Breast epithelium (tissue), 4 donors: ENCODE data around the gene HECTD2. TPM values are rescaled to one million over a fixed set of nuclear protein-coding genes. Genes with fewer than 3 reads are reported as not detected.

Source experiments
- DNase-seq, 2 donors: peaks; one replicate each; pipeline ENCODE4 v3.0.0-alpha.2; 2019; ENCODE audit warnings: low spot score in 2 of 2
- H3K27ac ChIP-seq, 2 donors: fragments of 200-600 bp; sonication (generic) in 1 of 2; one replicate each; pipeline ENCODE4 v1.5.1; 2016 to 2019; ENCODE audit warnings: mild to moderate bottlenecking in 1 of 2
- H3K27me3 ChIP-seq, 2 donors: fragments of 200-600 bp; sonication (generic) in 1 of 2; one replicate each; pipeline versions ENCODE4 v1.5.1 to v1.6.0; 2017 to 2019; ENCODE audit warnings: control low read depth in 1 of 2, mild to moderate bottlenecking in 1 of 2
- H3K36me3 ChIP-seq: fragments of 200-600 bp; one replicate; pipeline ENCODE4 v1.5.1; 2019
- H3K4me1 ChIP-seq, 2 donors: fragments of 200-600 bp; sonication (generic); one replicate each; pipeline ENCODE4 v1.5.1; 2016 to 2019; ENCODE audit warnings: control low read depth in 1 of 2
- H3K4me3 ChIP-seq, 3 donors: fragments of 200-600 bp; sonication (generic); 1 replicate in 2 of 3; 2 replicates in 1 of 3; pipeline ENCODE4 v1.5.1; 2016 to 2019; ENCODE audit warnings: mild to moderate bottlenecking in 3 of 3, moderate library complexity in 2 of 3
- H3K9me3 ChIP-seq, 2 donors: fragments of 200-600 bp; sonication (generic) in 1 of 2; one replicate each; pipeline ENCODE4 v1.5.1; 2016 to 2019; ENCODE audit warnings: control low read depth in 1 of 2
- POLR2A ChIP-seq: fragments of 450-650 bp; IDR thresholded peaks from one replicate; pipeline ENCODE4 v1.6.1; 2016; ENCODE audit warnings: antibody characterized with exemption, mild to moderate bottlenecking, moderate library complexity
- POLR2AphosphoS5 ChIP-seq, 3 donors: sonication (generic); formaldehyde crosslinking; IDR thresholded peaks; one replicate each; pipeline ENCODE4 v1.6.1; 2017; ENCODE audit warnings: antibody characterized with exemption in 3 of 3
- intact Hi-C: fragments of 100-400 bp; cut with DNase I; formaldehyde crosslinking; loops from one replicate; pipeline ENCODE4 v1.15.1; 2023; ENCODE audit warnings: low total_unique reads
- total RNA-seq, 3 donors: library from RNA; depleted of rRNA; stranded (reverse); fragments of >200 nt; gene quantifications; one replicate each; pipeline ENCODE4 v1.1.0, GENCODE V29; 2016
- TF ChIP-seq, protein P1 (sequence below), 3 donors: fragments of 450-650 bp; IDR thresholded peaks; one replicate each; pipeline ENCODE4 v1.5.1; 2016 to 2017; ENCODE audit warnings: antibody characterized with exemption in 3 of 3, mild to moderate bottlenecking in 3 of 3, moderate library complexity in 3 of 3

The HECTD2 gene
- total RNA-seq, 3 donors from 2014 or later, result 14.2 to 30.7 (median 19.0) TPM

GRCh38 chr10:91519899-91520514, 109.9 kb downstream of the HECTD2 start:
- no peaks in the 10 kb centered on the region for H3K27me3 ChIP-seq
- intact Hi-C loops, result no loop called here
- no peak for DNase-seq
- H3K4me1 ChIP-seq, result no peaks in the 10 kb centered on the region
- no peak overlapping the region for H3K27ac ChIP-seq
- no peak overlapping the region for H3K4me3 ChIP-seq
- TF ChIP-seq POLR2A (no peak), POLR2AphosphoS5 (IDR thresholded peaks at IDR 0.05) (no peak)
- TF ChIP-seq, protein P1, sequence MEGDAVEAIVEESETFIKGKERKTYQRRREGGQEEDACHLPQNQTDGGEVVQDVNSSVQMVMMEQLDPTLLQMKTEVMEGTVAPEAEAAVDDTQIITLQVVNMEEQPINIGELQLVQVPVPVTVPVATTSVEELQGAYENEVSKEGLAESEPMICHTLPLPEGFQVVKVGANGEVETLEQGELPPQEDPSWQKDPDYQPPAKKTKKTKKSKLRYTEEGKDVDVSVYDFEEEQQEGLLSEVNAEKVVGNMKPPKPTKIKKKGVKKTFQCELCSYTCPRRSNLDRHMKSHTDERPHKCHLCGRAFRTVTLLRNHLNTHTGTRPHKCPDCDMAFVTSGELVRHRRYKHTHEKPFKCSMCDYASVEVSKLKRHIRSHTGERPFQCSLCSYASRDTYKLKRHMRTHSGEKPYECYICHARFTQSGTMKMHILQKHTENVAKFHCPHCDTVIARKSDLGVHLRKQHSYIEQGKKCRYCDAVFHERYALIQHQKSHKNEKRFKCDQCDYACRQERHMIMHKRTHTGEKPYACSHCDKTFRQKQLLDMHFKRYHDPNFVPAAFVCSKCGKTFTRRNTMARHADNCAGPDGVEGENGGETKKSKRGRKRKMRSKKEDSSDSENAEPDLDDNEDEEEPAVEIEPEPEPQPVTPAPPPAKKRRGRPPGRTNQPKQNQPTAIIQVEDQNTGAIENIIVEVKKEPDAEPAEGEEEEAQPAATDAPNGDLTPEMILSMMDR (IDR thresholded peaks at IDR 0.05), result no peak
- H3K9me3 ChIP-seq, result peaks cover 0 to 8% of the 10 kb centered on the region in 2 donors
- H3K36me3 ChIP-seq, result peaks cover 6% of the 10 kb centered on the region

DNA sequence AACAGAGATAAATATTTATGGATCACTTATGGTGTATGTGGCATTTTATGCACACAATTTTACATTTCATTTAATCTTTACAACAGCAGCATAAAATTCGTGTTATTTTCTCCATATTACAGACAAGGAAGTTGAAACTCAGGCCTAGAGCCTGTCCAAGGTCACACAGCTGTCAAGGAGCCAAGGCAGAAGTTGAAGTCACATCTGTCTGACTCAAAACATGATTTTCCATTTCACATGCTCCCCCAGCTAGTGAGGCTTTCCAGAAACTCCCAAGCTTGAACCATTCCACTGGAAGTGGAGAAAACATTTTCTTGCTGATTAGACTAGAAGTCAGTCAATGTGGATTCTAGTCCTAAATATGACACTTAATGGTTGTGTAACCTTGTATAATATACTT, 110.5 kb downstream of the HECTD2 start:
- TF ChIP-seq, protein P1 (IDR thresholded peaks at IDR 0.05), result no peak
- TF ChIP-seq POLR2A (no peak), POLR2AphosphoS5 (IDR thresholded peaks at IDR 0.05) (no peak)
- Histone ChIP-seq H3K4me3 (no peak overlapping the region), H3K9me3 (peaks cover 0 to 8% of the 10 kb centered on the region in 2 donors), H3K27me3 (no peaks in the 10 kb centered on the region), H3K27ac (no peak overlapping the region), H3K4me1 (no peaks in the 10 kb centered on the region), H3K36me3 (peaks cover 6% of the 10 kb centered on the region)
- no peak for DNase-seq
- intact Hi-C loops, result no loop called here

GRCh38 chr10:91521439-91521838, 111.3 kb downstream of the HECTD2 start:
- no peak overlapping the region for H3K4me3 ChIP-seq
- H3K4me1 ChIP-seq, result no peaks in the 10 kb centered on the region
- H3K9me3 ChIP-seq, result peaks cover 0 to 8% of the 10 kb centered on the region in 2 donors
- peaks cover 6% of the 10 kb centered on the region for H3K36me3 ChIP-seq
- intact Hi-C loops, result no loop called here
- DNase-seq, result no peak
- no peak overlapping the region for H3K27ac ChIP-seq
- no peaks in the 10 kb centered on the region for H3K27me3 ChIP-seq
- no peak for TF ChIP-seq POLR2A
- TF ChIP-seq, protein P1 (IDR thresholded peaks at IDR 0.05), result no peak
- no peak for TF ChIP-seq POLR2AphosphoS5 (IDR thresholded peaks at IDR 0.05)

DNA sequence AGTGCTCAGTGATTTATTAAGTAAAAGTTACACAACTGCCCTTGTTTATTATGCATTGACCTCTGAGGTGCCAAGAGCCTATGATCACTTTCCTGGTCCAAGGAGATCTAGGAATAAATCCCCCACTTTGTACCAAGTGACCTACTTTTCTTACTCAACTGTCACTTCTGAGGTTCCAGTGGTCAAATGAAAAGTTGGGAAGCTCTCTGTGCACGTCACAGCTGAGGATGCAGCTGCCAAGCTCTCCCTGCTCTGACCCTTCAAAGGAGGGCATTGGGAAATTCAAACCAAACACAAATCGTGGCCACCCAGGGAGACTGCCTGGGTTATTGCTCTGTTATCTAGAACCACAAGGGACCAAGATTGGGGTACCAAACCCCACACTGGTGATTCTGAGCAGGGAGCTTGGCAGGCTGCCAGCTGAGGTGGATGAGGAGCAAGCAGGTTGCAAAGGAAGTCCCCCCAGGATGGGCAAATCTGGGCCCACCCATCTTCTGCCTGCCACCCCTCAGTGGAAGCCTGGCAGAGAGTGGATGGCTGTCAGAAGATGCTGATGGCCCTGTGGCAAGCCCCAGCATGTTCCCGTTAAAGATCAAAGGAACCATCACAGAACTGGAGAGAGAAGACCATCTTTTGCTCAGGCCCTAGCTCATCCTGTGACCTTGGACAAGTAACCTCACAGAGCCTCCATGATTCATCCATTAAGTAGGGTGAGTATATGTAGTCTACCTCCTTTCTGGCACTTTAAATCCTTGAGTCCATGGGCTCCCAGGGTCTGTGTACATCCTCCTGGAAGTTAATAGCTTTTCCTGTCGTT, 116.0 kb downstream of the HECTD2 start:
- H3K4me1 ChIP-seq, result no peaks in the 10 kb centered on the region
- H3K27ac ChIP-seq, result no peak overlapping the region
- no peaks in the 10 kb centered on the region for H3K36me3 ChIP-seq
- H3K9me3 ChIP-seq, result no peaks in the 10 kb centered on the region
- intact Hi-C loops, result no loop called here
- TF ChIP-seq POLR2A (no peak), POLR2AphosphoS5 (IDR thresholded peaks at IDR 0.05) (no peak)
- TF ChIP-seq, protein P1 (IDR thresholded peaks at IDR 0.05), result no peak
- no peak overlapping the region for H3K4me3 ChIP-seq
- H3K27me3 ChIP-seq, result no peaks in the 10 kb centered on the region
- no peak for DNase-seq

- Histone ChIP-seq H3K27ac (no peak overlapping the region), H3K27me3 (no peaks in the 10 kb centered on the region), H3K9me3 (no peaks in the 10 kb centered on the region), H3K36me3 (no peaks in the 10 kb centered on the region), H3K4me1 (no peaks in the 10 kb centered on the region), H3K4me3 (no peak overlapping the region)
- intact Hi-C loops, result no loop called here
- no peak for DNase-seq
- no peak for TF ChIP-seq POLR2AphosphoS5 (IDR thresholded peaks at IDR 0.05)
- no peak for TF ChIP-seq POLR2A
- TF ChIP-seq, protein P1 (IDR thresholded peaks at IDR 0.05), result no peak
Measured at GRCh38 chr10:91528080-91528479, 117.9 kb downstream of the HECTD2 start.
